Measurements from ENCODE around the gene ENDOU. TPM values are rescaled to one million over a fixed set of nuclear protein-coding genes. Genes with fewer than 3 reads are reported as not detected.

ENDOU gene
- total RNA-seq, 1 experiment from 2014 or later = not detected

DNA sequence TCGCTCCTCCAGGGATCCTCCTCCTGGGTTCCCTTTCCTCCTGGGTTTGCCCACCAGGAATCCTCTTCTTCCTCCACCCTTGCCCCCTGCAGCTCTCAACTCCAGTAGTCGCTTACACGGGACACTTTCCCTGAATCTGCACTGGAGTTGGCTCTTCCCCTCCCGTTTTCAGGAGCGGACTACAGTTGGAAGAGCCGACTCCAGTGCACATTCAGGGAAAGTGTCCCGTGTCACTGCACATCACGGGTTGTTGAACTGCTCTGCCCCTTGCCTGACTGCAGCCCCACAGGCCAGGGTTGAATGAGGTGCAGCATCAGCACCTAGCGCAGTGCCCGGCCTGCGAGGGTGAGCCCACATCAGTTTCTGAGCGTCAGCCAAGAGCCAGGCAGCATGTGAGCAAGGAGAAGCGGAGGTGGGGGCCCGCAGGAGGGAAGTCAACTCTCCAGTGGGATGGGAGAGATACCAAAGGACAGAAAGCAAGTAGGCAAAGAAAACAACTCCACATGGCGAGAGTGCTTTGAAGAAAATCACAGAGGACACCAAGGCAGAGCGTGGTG, 20.3 kb upstream of the ENDOU start:
- in situ Hi-C loops (cut with HindIII; ENCODE audit: low pct_unique_long_range_greater_than_20kb, low sequenced_read_pairs) = no loop called here
- no peaks in the 10 kb centered on the region for H3K27me3 ChIP-seq (ENCODE audit: control insufficient read depth, insufficient read depth, low read length)
- BruUV-seq (replicated peaks) = no TSS peak

DNA sequence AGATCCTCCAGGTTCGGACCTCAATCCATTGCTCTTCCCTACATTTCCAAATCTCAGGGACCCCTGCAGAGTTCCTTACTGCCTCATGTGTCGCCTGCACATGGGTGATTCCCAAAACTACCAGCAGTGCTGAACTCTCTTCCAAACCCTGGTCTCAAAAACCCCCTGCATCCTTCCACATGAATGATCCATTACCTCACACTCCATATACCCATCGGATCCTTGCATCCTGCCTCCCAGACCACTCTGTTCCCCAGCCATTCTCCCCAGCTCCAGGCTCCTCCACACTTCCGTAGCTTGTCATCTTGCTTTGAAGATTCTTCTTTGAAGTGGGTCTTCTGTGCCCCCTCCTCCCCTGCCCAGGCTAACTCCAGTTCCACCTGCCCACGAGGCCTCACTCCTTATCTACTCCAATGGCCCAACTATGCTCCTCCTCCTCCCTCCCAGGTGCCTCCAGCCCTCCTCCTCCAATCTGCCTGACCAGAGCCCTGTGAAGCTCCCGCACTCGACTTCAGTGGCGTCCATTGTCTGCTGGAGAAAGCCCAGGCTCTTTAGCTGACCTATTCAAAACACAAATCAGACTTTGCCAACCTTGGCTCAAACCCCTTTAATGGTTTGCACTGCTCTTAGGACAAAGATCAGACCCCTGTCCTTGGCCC, 19.6 kb upstream of the ENDOU start:
- ChIA-PET POLR2A (interaction anchor here (0.5 kb wide), 1 partner anchor 1661 kb away, joined by 5 read pairs; no protein-coding TSS in a partner anchor), CTCF (interaction anchor here (0.7 to 3.5 kb wide), 7 partner anchors 10 to 94 kb away, joined by 3 to 24 read pairs (median 4); partner anchors contain the start of gene RAPGEF3)
- no peak for DNase-seq (ENCODE audit: low read depth, low spot score)
- Histone ChIP-seq H3K27me3 (ENCODE audit: control insufficient read depth, insufficient read depth, low read length) (no peaks in the 10 kb centered on the region), H3K27ac (ENCODE audit: low read length) (no peak overlapping the region), H3K36me3 (ENCODE audit: control insufficient read depth, insufficient read depth, low read length) (no peaks in the 10 kb centered on the region), H3K4me1 (ENCODE audit: control insufficient read depth, insufficient read depth, low read length) (no peaks in the 10 kb centered on the region; the same call in 1 of the 2 replicates), H3K4me3 (ENCODE audit: low read depth in 2 of 2, low read length in 2 of 2) (no peak overlapping the region), H3K9me3 (ENCODE audit: control insufficient read depth, insufficient read depth, low read depth, low read length) (no peaks in the 10 kb centered on the region)
- no peak for ATAC-seq
- TF ChIP-seq TCF7L2 (IDR thresholded peaks at IDR 0.05; ENCODE audit: low read depth, low read length) (no peak), POLR2AphosphoS5 (IDR thresholded peaks at IDR 0.05; ENCODE audit: low read depth, low read length) (no peak), SIN3A (IDR thresholded peaks at IDR 0.05; ENCODE audit: borderline replicate concordance, insufficient read depth, low read depth, low read length) (no peak)
- TF ChIP-seq, protein P1, sequence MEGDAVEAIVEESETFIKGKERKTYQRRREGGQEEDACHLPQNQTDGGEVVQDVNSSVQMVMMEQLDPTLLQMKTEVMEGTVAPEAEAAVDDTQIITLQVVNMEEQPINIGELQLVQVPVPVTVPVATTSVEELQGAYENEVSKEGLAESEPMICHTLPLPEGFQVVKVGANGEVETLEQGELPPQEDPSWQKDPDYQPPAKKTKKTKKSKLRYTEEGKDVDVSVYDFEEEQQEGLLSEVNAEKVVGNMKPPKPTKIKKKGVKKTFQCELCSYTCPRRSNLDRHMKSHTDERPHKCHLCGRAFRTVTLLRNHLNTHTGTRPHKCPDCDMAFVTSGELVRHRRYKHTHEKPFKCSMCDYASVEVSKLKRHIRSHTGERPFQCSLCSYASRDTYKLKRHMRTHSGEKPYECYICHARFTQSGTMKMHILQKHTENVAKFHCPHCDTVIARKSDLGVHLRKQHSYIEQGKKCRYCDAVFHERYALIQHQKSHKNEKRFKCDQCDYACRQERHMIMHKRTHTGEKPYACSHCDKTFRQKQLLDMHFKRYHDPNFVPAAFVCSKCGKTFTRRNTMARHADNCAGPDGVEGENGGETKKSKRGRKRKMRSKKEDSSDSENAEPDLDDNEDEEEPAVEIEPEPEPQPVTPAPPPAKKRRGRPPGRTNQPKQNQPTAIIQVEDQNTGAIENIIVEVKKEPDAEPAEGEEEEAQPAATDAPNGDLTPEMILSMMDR (IDR thresholded peaks at IDR 0.05) = no peak
- TF ChIP-seq, protein P2, sequence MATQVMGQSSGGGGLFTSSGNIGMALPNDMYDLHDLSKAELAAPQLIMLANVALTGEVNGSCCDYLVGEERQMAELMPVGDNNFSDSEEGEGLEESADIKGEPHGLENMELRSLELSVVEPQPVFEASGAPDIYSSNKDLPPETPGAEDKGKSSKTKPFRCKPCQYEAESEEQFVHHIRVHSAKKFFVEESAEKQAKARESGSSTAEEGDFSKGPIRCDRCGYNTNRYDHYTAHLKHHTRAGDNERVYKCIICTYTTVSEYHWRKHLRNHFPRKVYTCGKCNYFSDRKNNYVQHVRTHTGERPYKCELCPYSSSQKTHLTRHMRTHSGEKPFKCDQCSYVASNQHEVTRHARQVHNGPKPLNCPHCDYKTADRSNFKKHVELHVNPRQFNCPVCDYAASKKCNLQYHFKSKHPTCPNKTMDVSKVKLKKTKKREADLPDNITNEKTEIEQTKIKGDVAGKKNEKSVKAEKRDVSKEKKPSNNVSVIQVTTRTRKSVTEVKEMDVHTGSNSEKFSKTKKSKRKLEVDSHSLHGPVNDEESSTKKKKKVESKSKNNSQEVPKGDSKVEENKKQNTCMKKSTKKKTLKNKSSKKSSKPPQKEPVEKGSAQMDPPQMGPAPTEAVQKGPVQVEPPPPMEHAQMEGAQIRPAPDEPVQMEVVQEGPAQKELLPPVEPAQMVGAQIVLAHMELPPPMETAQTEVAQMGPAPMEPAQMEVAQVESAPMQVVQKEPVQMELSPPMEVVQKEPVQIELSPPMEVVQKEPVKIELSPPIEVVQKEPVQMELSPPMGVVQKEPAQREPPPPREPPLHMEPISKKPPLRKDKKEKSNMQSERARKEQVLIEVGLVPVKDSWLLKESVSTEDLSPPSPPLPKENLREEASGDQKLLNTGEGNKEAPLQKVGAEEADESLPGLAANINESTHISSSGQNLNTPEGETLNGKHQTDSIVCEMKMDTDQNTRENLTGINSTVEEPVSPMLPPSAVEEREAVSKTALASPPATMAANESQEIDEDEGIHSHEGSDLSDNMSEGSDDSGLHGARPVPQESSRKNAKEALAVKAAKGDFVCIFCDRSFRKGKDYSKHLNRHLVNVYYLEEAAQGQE (IDR thresholded peaks at IDR 0.05; ENCODE audit: insufficient read depth in 1 of 2, low read depth in 2 of 2, low read length in 1 of 2) = no peak
- in situ Hi-C loops (cut with HindIII; ENCODE audit: low pct_unique_long_range_greater_than_20kb, low sequenced_read_pairs) = no loop called here
- intact Hi-C loops (cut with micrococcal nuclease; ENCODE audit: unreplicated experiment) = loop anchor here (2.0 kb wide), 1 partner anchor 34 kb away; no protein-coding TSS in a partner anchor
- no TSS peak for BruUV-seq (replicated peaks)

More for the DNA sequence above, 20.3 kb upstream of the ENDOU start:
- DNase-seq (ENCODE audit: low read depth, low spot score) (no peak), ATAC-seq (no peak)
- ChIA-PET POLR2A (interaction anchor here (0.5 kb wide), 1 partner anchor 1661 kb away, joined by 5 read pairs; no protein-coding TSS in a partner anchor), CTCF (interaction anchor here (1.9 to 3.5 kb wide), 2 partner anchors 21 to 93 kb away, joined by 20 to 24 read pairs; no protein-coding TSS in a partner anchor)
- Histone ChIP-seq H3K36me3 (ENCODE audit: control insufficient read depth, insufficient read depth, low read length) (no peaks in the 10 kb centered on the region), H3K9me3 (ENCODE audit: control insufficient read depth, insufficient read depth, low read depth, low read length) (no peaks in the 10 kb centered on the region), H3K27ac (ENCODE audit: low read length) (no peak overlapping the region), H3K4me1 (ENCODE audit: control insufficient read depth, insufficient read depth, low read length) (no peaks in the 10 kb centered on the region; the same call in 1 of the 2 replicates), H3K4me3 (ENCODE audit: low read depth in 2 of 2, low read length in 2 of 2) (no peak overlapping the region)
- TF ChIP-seq SIN3A (IDR thresholded peaks at IDR 0.05; ENCODE audit: borderline replicate concordance, insufficient read depth, low read depth, low read length) (no peak), POLR2AphosphoS5 (IDR thresholded peaks at IDR 0.05; ENCODE audit: low read depth, low read length) (no peak)
- TF ChIP-seq, protein P2 (IDR thresholded peaks at IDR 0.05; ENCODE audit: insufficient read depth in 1 of 2, low read depth in 2 of 2, low read length in 1 of 2) = no peak
- TF ChIP-seq, protein P1 (IDR thresholded peaks at IDR 0.05) = no peak
- intact Hi-C loops (cut with micrococcal nuclease; ENCODE audit: unreplicated experiment) = loop anchor here (2.0 kb wide), 1 partner anchor 33 kb away; no protein-coding TSS in a partner anchor
